Right kidney (tissue), 9 donors: ENCODE data around the gene CA6.
A peak's percentile ranks its signal among the peaks of the same experiment; 100 is the strongest.
"Not testable (repeated sequence)": the region's sequence is repeated elsewhere in the genome, so short reads cannot be mapped to it uniquely, and the experiment has no call there.

ENCODE experiments used
- DNase-seq: peaks from one replicate; pipeline ENCODE4 v3.0.0-alpha.2; 2016
- long read RNA-seq, 8 donors: transcript quantifications; one replicate each; lab custom pipeline, GENCODE V29; 2026

The CA6 gene
- long read RNA-seq, donor 1, result 0 reads
- long read RNA-seq, donor 2, result 0 reads
- long read RNA-seq, donor 3, result 0 reads
- long read RNA-seq, donor 4, result 0 reads
- long read RNA-seq, donor 5, result 0 reads
- long read RNA-seq, donor 6, result 0 reads
- long read RNA-seq, donor 7, result 0 reads
- long read RNA-seq, donor 8, result 0 reads

GRCh38 chr1:8945568-8945967 lies at the start of gene CA6:
CA6 (plus strand) TSS chr1:8945868; CDS start chr1:8945887, 19 bp downstream.
- DNase-seq, result no peak

GRCh38 chr1:8896775-8897174 lies 48.9 kb upstream of the CA6 start:
- not testable (repeated sequence) for DNase-seq

- DNase-seq, result not testable (repeated sequence)
Observed at GRCh38 chr1:8897505-8897904, 48.2 kb upstream of the CA6 start.

GRCh38 chr1:8898418-8898817 lies 47.2 kb upstream of the CA6 start:
- DNase-seq, result not testable (repeated sequence)

DNA sequence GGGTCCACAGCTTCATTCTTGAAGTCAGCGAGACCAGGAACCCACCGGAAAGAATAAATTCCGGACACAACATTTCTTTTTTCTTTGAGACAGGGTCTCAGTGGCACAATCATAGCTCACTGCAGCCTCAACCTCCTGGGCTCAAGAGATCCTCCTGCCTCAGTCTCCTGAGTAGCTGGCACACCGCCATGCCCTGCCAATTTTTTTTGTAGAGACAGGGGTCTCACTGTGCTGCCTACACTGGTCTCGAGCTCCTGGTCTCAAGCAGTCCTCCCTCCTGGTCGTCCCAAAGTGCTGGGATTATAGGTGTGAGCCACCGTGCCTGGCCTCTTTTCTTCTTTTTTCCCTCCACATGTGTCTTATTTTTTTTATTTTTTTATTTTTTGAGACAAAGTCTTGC lies 46.6 kb upstream of the CA6 start:
- DNase-seq, result no peak

- DNase-seq, result not testable (repeated sequence)
Observed at GRCh38 chr1:8900684-8901083, 45.0 kb upstream of the CA6 start.

GRCh38 chr1:8902765-8903164 lies 42.9 kb upstream of the CA6 start:
- DNase-seq, result no peak

- DNase-seq, result no peak
Observed at GRCh38 chr1:8903410-8903809, 42.3 kb upstream of the CA6 start.

DNA sequence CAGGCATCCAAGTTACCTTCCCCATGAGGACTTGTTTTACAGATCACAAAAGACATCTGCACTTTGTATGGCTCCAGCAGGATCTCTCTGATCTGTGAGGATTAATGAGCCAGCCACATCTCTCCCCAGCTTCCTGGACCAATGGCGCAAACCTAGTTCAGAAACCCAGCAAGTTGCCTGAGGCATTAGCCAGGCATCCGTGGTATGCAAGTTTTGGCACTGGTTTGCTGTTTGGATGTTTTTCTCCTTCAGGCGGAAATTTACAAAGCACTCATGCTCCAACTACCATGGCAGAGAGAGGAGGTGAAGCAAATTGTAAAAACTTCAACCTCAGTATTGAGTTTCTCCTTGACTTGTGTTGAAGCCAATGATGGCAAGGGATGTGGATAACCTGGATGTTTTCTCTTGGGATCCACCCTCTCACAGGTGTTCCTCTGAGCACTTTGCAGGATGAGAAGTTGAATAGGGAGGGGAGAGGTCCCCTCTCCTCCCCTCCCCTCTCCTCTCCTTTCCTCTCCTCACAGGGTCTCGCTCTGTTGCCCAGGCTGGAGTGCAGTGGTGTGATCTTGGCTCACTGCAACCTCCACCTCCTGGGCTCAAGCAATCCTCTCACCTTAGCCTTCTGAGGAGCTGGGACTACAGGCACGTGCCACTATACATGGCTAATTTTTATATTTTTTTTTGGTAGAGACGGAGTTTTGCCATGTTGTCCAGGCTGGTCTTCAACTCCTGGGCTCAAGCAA lies 41.6 kb upstream of the CA6 start:
- DNase-seq, result peak; percentile 18

DNA sequence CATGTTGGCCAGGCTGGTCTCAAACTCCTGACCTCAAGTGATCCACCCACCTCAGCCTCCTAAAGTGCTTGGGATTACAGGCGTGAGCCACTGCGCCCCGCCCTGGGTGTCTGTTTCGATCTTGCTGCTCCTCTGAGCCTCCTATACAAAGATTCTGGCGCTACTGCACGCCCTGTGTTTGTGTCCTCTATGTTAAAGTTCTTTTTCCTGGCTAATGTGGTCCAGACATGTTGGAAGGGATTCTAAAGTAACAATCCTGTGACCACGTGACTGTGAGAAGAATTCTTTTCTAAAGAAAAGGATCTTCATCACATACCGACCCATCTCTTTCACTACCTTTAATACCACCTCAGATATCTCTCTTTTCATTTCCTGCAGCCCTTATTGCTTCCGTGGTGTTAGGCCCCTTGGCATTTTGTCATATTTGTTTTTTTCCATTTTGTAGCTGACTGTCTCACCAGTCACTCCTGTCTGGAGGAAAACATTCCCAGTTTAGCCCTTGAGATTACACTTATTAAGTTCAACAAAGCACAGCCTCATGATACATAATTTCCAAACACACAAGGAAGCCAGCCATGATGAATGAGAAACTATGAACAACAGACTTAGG lies 40.0 kb upstream of the CA6 start:
- DNase-seq, result no peak

DNA sequence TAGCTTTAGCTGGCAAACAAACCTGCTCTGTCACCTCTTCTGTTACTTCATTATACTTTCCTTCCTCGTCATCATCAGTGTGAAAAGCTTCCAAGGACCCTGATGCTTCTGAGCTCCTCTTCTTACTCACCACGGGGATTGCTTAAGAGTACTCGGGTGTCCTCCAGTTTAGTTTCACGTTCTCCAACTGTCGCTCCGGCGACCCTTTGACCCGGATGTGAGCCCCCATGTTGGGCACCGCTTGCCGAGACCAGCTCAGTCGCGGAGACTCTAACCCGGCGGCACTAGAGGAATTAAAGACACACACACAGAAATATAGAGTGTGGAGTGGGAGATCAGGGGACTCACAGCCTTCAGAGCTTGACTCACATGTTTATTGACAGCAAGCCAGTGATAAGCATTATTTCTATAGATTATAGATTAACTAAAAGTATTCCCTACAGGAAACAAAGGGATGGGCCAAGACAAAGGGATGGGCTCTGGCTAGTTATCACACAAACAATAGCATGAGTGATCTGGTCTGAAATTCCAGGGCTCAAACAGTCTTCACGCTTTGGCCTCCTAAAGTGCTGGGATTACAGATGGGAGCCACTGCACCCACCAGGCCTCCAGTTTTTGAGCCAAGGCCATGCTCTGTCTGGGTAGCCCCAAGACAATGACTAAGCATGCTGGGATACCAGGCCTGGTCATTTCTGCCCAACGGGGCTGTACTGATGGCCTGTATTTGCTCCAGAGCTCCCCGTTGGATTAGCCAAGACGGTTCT lies 37.1 kb upstream of the CA6 start:
- DNase-seq, result no peak

GRCh38 chr1:8910331-8910730 lies 35.3 kb upstream of the CA6 start:
- DNase-seq, result no peak

- no peak for DNase-seq
Observed at GRCh38 chr1:8910914-8911313, 34.8 kb upstream of the CA6 start.

DNA sequence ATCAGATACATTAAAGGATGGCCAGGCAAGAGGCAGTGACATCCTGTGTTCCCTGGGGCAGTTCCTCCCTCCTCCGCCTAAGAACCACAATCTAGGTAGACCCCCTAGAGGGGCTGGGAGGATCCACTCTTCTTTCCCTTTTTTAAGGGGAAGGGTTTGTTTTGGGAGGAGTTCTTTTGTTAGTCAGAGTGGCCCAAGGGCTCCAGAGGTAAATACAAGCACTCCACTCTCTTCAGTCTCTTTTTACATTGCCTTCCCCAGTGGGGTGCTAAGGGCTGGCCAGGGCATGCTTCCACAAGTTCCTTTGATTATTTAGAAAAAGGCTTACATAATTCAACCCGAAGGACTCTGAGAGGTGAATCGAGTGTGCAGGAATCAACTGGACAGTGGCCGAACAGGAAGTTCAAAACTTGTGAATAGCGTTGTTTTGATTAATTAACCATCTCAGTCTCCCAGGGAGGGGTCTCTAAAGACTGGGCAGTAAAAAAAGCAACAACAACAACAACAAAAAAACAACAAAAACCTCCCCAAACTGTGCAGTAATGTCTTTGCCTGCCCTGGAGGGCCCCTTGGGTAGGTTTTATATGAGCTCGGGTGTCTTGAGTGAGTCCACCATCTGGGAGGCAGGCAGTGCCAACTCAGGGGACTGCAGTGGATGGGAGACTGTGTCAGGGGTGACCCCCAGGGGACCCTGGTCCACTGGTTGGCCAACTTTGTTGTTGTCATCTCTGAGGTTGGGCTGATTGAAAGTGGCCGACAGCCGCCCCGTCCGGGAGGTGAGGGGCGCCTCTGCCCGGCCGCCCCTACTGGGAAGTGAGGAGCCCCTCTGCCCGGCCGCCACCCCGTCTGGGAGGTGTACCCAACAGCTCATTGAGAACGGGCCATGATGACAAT lies 34.0 kb upstream of the CA6 start:
- DNase-seq, result no peak

DNA sequence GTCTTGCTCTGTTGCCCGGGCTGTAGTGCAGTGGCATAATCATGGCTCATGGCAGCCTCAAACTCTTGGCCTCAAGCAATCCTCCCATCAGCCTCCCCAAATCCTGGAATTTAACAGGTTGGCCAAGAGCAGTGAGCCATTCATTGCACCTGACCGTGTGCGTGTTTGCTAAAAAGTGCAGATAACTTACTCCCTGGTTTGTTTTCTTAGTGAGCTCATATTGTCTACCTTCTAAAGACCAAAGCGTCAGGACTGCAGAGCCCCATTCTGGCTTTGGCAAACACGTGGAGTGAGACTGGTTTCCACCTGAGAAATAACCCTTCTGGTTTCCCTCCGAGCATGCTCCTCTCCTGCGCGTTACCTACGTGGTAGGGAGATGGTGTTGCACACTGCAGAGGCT lies 32.2 kb upstream of the CA6 start:
- DNase-seq, result no peak

DNA sequence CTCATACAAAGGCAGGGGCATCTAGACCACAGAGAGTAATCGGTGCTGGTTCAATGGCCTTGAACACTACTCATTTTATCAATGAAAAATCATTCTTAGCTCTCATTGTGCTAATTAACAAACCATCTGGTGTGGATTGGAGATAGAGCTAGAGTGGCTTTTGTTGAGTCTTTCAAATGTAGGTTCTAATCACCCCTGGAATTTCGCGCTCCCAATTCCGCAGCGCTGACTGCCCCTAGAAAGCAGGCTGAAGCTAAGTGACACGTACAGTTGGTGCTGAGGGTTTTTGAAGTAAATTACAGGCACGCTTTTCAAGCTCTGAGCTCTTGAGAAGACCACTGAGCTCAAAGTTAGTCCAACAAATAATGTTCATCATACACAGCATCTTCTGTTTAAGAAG lies 31.2 kb upstream of the CA6 start:
- DNase-seq, result no peak

- no peak for DNase-seq
Observed at GRCh38 chr1:8915446-8915845, 30.2 kb upstream of the CA6 start.

DNA sequence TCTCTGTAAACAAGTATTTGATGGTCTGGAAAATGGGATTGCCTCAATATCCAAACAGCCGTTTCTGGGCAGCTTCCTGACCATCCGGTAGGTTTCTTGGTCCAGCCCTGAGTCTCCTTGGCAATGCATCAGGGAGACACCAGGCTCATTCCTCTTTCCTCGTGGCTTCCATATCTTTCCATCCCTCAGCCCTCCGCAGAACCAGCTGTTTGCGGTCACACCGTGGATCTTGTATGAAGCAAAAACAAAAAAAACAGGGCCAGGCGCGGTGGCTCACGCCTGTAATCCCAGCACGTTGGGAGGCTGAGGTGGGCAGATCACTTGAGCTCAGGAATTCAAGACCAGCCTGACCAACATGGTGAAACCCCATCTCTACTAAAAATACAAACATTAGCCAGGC lies 28.1 kb upstream of the CA6 start:
- DNase-seq, result not testable (repeated sequence)

- no peak for DNase-seq
Observed at GRCh38 chr1:8922962-8923361, 22.7 kb upstream of the CA6 start.

- no peak for DNase-seq
Observed at GRCh38 chr1:8925406-8925805, 20.3 kb upstream of the CA6 start.

- DNase-seq, result no peak
Observed at GRCh38 chr1:8925960-8926359, 19.7 kb upstream of the CA6 start.
